HL-60 (cell line): Measurements from ENCODE around the gene NFE2.
A peak's percentile ranks its signal among the peaks of the same experiment; 100 is the strongest.

ENCODE experiments used
- DNase-seq, 2 experiments: peaks; one replicate each; pipeline ENCODE4 v3.0.0-alpha.2; 2010 to 2020; ENCODE audit warnings: low read depth in 1 of 2, low spot score in 1 of 2
- H3K27ac ChIP-seq: fragments of 250-450 bp; sonication (Bioruptor Pico); replicated peaks from 2 replicates; pipeline ENCODE4 v1.5.1; 2020; ENCODE audit warnings: mild to moderate bottlenecking, moderate library complexity
- H3K27me3 ChIP-seq: fragments of 250-450 bp; sonication (Bioruptor Pico); 2 replicates; pipeline ENCODE4 v1.5.1; 2021; ENCODE audit warnings: mild to moderate bottlenecking, moderate library complexity; ENCODE audit not compliant: insufficient read depth, poor library complexity, severe bottlenecking
- H3K4me3 ChIP-seq: replicated peaks from 2 replicates; pipeline ENCODE4 v1.5.1; 2011; ENCODE audit warnings: mild to moderate bottlenecking, control low read depth, low read length; ENCODE audit not compliant: insufficient read depth
- CTCF ChIP-seq: IDR thresholded peaks from one replicate; pipeline ENCODE4 v1.5.1; 2011; ENCODE audit warnings: low read length, control low read depth, inconsistent platforms; ENCODE audit not compliant: insufficient read depth
- GABPA ChIP-seq: IDR thresholded peaks from 2 replicates; pipeline ENCODE4 v1.6.1; 2012; ENCODE audit warnings: low read depth
- POLR2AphosphoS5 ChIP-seq: IDR thresholded peaks from 2 replicates; pipeline ENCODE4 v1.6.1; 2012; ENCODE audit warnings: low read depth
- REST ChIP-seq: IDR thresholded peaks from 2 replicates; pipeline ENCODE4 v1.6.1; 2012; ENCODE audit warnings: low read depth; ENCODE audit not compliant: insufficient replicate concordance
- SPI1 ChIP-seq: IDR thresholded peaks from 2 replicates; pipeline ENCODE4 v1.6.1; 2012; ENCODE audit warnings: low read depth, mild to moderate bottlenecking, borderline replicate concordance
- microRNA-seq: library from miRNA; unstranded; fragments of <30 nt; microRNA quantifications from one replicate; pipeline ENCODE4, GENCODE V29; 2018

Gene NFE2

GRCh38 chr12:54251667-54252284 is 49.0 kb downstream of the NFE2 start:
- TF ChIP-seq POLR2AphosphoS5: no peak
- peak; percentile 35 for TF ChIP-seq CTCF
- Histone ChIP-seq H3K27ac (no peak overlapping the region), H3K4me3 (no peak overlapping the region), H3K27me3 (no peaks in the 10 kb centered on the region)
- DNase-seq: peak in 1 of 2 experiments; percentile 22

- TF ChIP-seq GABPA: no peak
- TF ChIP-seq REST: no peak
- TF ChIP-seq CTCF: no peak
- no peak for TF ChIP-seq SPI1
- no peak for TF ChIP-seq POLR2AphosphoS5
- Histone ChIP-seq H3K4me3 (no peak overlapping the region), H3K27me3 (no peaks in the 10 kb centered on the region), H3K27ac (no peak overlapping the region)
- DNase-seq: no peak
Observed at GRCh38 chr12:54249489-54249888, 51.3 kb downstream of the NFE2 start.

- DNase-seq: no peak
- Histone ChIP-seq H3K27ac (no peak overlapping the region), H3K4me3 (no peak overlapping the region), H3K27me3 (no peaks in the 10 kb centered on the region)
- TF ChIP-seq GABPA (no peak), CTCF (no peak), REST (no peak), POLR2AphosphoS5 (no peak), SPI1 (no peak)
Observed at GRCh38 chr12:54246011-54246641, 54.7 kb downstream of the NFE2 start.

Small RNA genes within 50 kb of the gene (microRNA-seq; reads per million reads assigned to microRNA genes)
- 652 reads per million, percentile 85 among the genes with 10 or more reads in this experiment for gene MIR148B
